Bladder microvascular endothelial cell (primary cell): ENCODE data around the gene DHX30. TPM values are rescaled to one million over a fixed set of nuclear protein-coding genes. Genes with fewer than 3 reads are reported as not detected.

Experiments
- total RNA-seq: library from RNA; depleted of rRNA; stranded (reverse); fragments of >200 nt; gene quantifications from 2 replicates; pipeline ENCODE4 v1.2.3, GENCODE V29; 2014

DHX30 gene
- total RNA-seq, result 47.1 and 90.8 TPM in 2 replicates

GRCh38 chr3:47802734-47803479, at the start of gene DHX30:
TSS of gene DHX30 (plus strand) at chr3:47803138. CDS start at chr3:47810684, 7,546 bp downstream.

GRCh38 chr3:47781685-47782445, 21.1 kb upstream of the DHX30 start, which contains the start of gene SMARCC1:
TSS of gene SMARCC1 (minus strand) at chr3:47781893. CDS start at chr3:47781797, 96 bp downstream.

Other genes starting within 250 kb of the DHX30 start
- 0.16 and 1.4 TPM in 2 replicates for gene CSPG5, start 224.3 kb upstream of the DHX30 start, total RNA-seq
- 18.6 and 48.6 TPM in 2 replicates for gene SMARCC1, start 21.2 kb upstream of the DHX30 start, total RNA-seq
- 52.6 and 120 TPM in 2 replicates for gene MAP4, start 213.3 kb downstream of the DHX30 start, total RNA-seq